Activated CD8-positive, alpha-beta memory T cell treated with anti-CD3 and anti-CD28 coated beads for 1 hour (primary cell): ENCODE data around the gene FLT3.
"Not testable (repeated sequence)": the region's sequence is repeated elsewhere in the genome, so short reads cannot be mapped to it uniquely, and the experiment has no call there.

Experiments used
- DNase-seq, 2 donors: peaks; one replicate each; pipeline ENCODE4 v3.0.0-alpha.2; 2020; ENCODE audit warnings: low read depth in 1 of 2; ENCODE audit errors: extremely low read depth in 1 of 2

Gene FLT3

DNA sequence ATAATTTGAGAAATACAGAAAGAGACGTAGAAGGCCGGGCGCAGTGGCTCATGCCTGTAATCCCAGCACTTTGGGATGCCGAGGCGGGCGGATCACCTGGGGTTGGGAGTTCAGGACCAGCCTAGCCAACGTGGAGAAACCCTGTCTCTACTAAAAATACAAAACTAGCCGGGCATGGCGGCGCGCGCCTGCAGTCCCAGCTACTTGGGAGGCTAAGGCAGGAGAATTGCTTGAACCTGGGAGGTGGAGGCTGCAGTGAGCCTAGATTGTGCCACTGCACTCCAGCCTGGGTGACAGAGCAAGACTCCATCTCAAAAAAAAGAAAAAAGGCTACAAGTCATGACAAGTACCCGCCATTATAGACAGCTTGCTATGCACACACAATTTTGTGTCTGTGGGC, 95.4 kb downstream of the FLT3 start:
- DNase-seq: not testable (repeated sequence)

DNA sequence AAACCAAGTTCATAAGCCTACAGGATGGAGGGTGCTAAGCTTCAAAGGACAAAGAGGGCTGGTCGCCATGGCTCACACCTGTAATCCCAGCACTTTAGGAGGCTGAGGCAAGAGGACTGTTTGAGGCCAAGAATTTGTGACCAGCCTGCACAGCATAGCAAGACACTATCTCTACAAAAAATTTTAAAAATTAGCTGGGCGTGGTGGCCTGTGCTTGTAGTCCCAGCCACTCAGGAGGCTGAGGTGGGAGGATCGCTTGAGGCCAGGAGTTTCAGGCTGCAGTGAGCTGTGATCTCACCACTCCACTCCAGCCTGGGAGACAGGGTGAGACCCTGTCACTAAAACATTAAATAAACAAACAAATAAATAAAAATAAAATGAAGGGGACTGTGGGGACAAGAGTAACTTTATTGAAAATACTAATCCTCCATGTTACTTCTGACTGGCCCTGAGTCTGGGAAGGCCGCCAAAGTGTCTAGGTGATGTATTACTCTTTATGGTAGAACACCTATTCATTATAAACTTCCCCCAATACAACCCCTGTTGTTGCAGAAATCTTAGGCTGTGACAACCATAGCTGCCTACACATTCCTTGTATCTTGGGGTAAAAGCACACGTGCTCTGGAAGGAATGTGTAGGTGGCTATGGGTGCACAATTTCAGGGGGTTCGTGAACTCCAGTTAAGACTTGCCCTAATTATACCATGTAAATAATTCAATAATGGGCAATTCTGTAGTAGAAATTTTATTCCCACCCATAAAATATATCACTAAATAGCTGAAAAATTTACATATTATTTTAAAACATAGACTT, 97.3 kb downstream of the FLT3 start:
- DNase-seq: no peak

DNA sequence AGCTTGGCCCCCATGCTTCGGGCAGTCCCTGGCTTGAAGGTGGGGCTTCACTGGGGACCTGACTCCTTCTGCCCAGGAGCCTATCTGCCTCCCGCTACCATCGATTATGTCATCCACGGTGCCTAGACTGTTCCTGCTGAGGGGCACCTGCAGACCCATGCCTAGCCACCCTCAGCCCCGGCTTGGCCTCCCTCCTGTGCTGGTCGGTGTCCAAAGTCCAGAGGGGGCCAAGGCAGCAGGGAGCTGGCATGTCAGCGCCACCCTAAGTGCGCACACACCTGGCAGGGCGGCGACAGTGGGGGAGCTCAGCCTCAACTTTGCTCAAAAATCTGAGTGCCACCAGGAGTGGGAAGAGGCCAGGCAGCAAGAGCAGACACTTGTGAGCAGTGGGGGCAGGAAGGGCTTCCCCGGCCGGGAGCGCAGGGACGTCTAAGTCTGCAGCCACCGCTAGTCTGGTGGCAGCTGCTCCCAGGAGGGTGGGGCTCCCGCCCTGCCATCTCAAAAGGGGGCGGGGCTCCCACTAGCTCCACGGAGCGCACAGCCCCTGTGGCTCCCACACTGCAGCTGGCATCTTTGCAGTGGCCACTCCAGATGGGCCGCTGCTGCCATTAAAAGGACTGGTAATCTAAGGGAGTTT, 98.4 kb downstream of the FLT3 start:
- DNase-seq: no peak

DNA sequence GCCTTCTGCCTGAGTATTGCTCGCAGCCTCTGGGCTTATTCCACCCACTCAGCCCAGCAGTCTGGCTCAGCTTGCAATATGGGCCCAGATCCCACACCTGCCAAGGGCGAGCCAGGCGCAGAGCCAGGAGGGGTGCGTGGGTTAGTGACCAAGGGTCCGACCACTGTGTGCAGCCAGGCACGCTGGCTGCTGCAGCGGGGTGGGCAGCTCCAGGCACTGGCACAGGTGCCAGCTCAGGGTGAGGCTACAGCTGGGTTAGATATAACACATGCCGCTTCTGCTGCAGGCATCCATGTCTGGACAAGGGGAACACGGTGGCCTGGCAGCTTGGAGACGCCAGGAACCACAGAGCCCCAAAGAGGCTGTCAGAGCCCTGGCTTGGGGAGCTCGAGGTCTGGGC, 99.3 kb downstream of the FLT3 start:
- DNase-seq: no peak

DNA sequence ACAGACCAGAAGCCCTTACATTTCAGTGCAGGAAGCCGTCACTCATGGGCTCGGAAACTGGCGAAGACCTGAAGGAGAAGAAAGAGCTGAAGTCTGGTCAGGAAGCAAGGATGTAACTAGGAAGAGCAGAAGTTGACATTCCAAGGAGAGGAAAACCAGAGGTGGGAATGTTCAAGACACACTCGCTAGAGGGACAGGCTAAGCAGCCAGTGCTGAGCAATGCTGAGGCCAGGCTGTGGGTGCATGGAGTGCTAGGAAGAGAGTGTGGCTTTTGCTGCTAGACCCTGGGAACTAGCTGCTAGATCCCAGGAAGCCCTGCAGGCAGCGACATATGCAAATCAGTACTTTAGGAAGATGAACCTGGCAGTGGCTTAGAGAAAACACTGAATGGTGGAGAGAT, 99.8 kb downstream of the FLT3 start:
- DNase-seq: no peak

DNA sequence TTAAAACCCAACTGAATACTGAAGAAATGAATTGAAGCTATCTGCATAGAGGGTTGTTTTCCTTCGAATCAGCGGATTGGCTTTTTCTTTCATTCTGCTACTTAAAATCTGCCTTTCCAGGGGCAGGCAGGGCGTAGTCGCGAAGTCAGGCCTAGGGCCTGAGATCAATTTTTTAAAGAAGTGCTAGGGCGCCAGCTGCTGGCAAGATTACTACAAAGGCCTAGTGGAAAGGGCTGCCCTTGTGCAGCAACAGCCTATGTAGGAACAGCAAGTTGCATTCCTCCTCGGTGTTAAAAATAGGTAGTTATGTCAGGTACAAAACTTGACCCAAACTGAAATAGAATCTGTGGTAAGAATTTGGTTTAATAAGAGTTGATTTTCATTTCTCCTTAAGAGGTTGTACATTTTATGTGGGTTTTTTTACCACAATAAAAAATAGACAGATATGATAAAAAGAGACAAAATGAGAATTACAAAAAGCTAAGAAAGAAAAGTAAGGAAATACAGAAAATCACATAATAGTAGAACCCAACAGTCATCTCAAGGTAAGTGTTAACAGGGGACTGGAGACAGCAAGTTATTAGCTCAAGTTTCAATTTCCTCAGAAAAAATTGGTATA, 102.4 kb downstream of the FLT3 start:
- DNase-seq: no peak

DNA sequence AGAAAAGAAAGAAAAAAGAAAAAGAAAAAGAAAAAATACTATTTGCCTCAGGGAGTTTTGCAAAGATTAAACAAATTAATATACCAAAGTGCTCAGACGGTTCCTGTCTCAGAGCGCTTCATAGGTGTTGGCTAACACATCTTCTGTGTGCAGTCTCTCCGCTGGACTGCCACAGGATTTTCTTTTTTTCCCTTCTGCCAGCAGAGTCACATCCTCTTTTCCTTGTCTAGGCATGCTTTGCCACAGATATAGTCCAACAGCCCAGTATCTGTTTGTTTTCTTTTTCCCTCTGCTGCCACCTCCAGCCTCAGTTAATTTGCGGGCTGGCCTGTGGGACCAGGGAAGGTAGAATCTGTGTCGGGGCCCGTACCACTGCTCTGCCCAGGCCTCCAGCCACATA, 108.5 kb downstream of the FLT3 start:
- no peak for DNase-seq

DNA sequence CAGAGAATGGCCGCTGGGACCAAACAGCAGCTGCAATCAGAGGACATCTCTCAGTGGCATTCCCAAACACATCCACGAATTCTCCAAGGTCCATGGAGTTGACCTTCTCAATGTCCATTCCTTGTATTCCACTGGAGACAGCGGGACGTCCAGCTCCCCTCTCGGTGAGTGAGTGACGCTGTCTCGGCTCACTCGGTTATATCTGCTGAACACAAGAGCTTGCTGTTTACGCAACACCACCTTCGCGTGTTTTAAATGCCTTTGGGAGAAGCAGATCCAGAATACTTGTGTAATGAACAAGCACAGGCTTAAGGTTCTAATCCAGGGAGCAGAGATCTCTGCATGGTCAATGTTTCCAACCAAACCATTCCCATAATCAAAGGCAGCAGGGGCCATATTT, 111.9 kb downstream of the FLT3 start, which contains the start of gene URAD:
Gene URAD (minus strand): TSS at position 174 of the 400 bp plus-strand sequence. CDS start 56 bp downstream, at position 118.
- no peak for DNase-seq

DNA sequence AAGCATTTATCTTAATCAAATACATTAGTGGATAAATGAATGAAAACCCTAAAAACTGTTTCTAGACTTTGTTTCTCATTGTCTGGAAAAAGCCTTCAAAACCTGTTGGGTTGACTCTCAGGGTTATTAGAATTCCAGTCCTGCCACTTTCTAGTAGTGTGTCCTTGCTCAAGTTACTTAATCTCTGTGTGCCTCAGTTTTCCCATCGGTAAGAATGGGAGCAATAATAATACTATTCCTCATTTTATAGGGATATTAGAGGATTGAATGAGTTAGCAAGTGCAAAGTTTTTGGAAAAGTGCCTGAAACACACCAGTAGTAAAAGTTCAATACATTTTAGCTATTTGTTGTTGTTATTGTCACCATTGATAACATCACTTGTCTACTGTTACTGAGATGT, 114.8 kb downstream of the FLT3 start:
- no peak for DNase-seq

DNA sequence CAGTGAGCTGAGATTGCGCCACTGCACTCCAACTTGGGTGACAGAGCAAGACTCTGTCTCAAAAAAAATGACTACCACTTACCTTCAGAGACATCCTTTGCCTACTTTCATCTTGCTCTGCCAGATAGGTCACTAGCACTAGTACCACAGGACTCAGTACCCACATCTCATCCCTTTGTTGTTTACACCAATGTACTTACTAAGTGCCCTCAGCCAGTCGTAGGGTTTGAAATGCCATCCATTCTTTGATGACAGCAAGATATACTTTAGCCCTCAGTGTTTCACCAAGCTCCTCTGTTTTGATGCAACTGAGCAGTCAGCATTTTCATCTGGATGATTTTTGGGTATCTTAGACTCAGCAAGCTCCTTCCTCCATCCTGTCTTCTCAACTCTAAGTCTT, 118.0 kb downstream of the FLT3 start:
- DNase-seq: no peak

DNA sequence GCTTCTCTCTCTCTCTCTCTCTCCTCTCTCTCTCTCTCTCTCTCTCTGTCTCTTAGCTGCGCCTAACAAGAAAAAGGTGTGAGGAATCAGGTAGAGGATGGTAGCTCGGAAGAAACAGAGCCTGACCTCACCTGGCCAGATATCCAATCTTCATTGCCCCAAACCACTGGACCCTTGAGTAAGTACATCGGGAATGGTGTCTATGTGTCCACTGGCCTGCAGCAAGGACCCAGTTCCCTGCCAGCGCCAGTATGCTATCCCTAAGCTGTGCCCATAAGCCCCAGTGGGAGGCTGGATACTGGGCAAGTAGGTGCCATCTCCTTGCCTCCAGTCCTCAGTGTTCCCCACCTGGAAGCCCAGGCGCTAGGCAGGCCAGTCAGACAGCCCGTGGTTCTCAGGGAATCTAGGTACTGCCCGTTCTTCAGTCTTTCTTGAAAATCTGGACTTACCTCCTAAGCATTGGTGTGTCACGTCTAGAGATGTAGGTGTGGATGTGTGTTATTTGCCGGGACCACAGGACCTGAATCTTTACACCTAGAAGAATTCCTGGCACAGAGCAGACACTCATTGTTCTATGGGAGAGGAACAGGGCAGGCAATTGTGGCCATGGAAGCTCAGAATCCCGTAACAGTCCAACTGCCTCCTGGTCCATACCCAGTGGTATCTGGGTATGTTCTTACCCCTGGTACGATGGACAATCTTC, 119.2 kb downstream of the FLT3 start:
- DNase-seq: no peak

DNA sequence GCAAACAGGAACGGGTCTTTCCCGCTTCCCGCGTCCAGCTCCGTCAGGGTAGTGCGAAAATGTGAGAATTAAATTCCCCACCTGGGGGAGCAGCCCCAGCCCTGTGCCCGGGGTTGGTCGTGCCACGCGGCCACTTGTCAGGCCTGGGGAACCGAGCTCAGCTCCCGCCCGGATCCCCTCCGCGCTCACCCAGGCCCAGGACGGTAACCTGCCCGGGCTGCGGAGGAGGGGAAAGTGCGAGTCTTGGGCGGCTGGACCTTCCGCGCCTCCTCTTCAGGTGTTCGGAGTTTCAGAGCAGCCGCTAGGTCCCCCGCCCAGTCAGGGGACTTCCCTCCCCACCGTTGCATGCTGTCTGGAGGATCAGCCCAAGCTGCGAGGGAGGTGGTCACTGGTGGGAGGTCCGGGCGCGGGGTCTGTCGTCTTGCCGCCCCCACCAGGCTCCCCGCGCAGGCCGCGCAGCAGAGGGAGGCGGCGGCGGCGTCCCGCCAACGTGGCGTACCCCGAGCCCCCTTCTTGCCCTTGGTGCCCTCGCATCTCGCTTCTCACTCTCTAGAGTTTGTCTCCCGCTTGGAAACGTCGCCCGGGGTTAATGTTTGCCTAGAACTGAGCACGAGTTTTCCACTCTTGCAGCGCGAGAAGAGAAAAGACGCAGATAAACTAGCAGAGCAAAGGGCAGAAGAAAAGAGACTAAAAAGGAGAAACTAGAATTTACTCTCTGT, 119.9 kb downstream of the FLT3 start:
- DNase-seq: no peak

DNA sequence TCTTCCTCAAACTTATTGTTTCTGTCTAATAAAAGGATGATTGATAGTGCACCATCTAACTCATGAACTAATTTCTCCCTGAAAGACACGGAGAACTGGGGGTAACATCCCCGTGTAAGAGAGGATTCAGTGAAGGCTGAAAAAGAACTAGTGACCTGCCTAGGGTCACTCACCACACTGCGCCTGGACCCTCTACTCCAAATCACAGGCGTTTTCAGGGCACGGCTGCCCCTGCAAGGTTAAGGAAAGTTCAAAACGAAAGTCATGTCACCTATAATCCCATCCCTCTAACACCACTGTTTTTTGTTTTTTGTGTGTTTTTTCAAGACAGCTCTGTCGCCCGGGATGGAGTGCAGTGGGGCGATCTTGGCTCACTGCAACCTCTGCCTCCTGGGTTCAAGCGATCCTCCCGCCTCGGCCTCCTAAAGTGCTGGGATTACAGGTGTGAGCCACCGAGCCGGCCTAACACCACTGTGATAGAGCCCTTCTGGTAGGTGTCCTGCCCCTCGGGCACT, 120.6 kb downstream of the FLT3 start:
- DNase-seq: no peak

DNA sequence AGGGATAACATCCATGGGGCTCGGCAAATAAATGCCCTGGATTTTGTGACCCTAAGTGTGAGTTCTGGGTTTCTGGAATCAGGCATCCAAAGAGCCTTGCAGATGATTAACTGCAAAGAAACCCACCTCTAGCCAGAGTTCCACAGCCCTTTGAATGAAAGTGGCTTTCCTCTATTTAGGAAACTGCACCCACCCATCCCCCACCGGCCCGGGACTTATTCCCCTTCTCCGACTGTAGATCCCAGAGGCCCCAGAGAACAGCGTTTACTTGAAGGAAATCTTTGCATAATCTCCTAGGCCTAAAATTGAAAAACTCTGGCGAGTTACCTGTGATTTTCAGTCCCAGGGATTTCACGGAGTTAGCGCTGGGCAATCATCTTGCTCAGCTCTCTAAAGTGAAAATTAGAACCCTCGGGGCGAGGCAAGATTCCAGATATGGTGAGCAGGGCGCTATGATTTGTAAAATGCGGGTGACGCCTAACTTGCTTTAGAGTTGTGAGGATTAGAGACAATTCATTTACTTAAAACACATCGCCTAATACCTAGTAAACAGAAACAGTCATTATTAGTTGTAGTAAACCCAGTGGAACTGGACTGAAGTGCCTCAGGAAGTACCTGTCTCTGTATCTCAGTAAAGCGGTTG, 121.3 kb downstream of the FLT3 start:
- no peak for DNase-seq

DNA sequence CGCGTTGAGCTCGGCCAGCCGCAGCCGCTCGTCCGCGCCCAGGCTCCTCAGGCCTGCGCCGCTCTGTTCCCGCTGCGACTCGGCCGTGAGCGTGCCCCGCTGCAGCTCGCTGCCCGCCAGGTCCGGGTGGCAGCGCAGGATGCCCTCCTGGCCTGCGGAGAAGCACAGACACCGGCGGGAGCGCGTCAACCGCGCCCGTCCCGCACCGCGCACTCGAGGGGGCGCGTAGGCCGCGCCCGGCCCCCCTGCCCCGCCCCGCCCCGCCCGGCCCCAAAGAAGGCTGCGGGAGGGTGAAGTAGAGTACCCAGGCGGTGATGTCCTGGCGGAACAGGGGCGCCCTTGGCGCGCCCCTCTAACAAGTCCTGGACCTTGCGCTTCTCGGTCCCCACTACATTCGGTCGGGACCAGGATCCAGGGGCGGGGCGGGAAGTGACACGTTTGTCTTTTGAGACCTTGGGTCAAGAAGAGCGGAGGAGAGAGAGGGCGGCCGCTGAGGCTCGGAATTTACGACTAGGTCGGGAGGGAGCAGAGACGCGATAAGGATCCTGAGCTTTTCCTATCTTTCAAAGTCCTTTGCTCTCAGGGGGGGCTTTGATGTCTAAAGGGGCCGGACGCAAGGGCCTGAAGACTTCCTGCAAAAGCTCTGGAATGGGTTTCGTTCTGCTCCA, 121.9 kb downstream of the FLT3 start:
- no peak for DNase-seq

DNA sequence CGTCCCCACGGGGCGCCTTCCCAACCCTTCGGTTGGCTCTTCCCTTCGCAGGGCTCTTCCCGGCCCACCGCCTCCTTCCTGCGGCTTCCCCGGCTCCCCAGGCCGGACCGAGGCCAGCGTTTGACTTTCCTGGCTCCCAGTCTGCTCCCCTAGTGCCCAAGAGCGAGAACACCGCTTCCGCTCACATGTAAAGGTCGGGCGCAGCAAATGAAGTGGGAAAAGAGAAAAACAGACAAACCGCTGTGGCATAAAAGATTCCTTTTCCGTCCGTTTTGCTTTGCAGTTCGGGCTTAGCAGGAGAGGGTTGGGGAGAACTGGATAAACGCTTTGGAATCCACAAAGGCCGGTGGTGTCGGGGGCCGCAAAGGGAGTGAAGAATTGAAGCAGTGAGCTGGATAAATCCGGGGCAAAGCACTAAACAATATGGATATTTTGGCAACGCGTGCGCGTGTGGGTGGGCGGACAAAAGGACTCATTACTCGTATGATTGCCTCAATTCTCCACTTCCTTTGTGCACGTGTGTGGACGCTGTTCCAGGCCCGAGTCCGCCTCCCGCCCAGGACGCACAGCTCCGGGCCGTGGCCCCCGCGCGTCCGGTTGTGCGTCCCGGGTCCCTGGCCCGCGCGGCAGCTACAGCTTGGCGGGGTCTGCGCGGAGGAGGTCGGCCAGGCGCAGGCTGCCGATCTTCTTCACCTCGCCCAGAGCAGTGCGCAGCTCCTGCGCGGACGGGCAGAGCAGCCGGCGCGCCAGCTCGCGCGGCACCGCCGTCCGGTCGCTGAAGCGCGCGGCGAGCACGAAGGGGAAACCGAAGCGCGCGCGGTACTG, 122.7 kb downstream of the FLT3 start:
- no peak for DNase-seq

DNA sequence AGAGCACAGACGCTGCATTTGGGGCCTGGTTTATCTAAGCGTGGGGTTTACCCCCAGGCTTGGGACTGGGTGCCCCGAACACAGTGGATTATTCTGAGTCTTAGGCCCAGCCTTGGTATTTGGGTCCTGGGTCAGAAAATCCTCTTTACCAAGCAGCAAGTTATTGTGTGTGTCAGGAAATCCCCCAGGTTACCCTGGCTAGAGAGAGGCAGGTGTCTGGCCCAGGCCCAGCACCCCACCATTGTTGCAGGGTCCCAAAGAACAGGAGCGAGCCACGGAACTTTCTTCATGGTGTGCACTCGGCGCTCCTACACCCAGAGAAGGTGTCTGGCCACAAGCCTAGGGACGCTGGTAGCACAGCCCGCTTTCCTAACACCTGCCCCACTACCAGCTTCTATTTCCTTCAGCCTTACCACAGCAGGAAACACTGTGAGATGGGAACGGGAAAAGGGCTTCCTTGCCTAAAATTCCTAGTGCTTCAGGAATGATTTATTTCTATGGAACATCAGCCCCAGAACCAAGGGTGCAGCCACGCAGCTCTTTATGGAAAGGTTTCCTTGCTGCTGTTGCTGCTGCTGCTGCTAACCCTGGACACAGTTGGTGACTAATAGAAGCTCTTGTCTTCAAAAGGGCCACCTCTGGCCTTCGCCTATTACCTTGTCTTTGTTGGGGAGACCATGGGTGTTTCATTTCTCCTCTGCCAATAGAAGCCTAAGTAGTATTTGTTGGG, 123.8 kb downstream of the FLT3 start:
- no peak for DNase-seq
